ENCODE results near the gene GPR22.

Gene GPR22

GRCh38 chr7:107453388-107453787, 16.5 kb upstream of the GPR22 start:
- in situ Hi-C loops (cut with MboI; ENCODE audit: low pct_unique_long_range_greater_than_20kb, low sequenced_read_pairs, unreplicated experiment), result no loop called here
- DNase-seq (ENCODE audit: low spot score), result no peak

GRCh38 chr7:107461938-107462533, 7.8 kb upstream of the GPR22 start:
- no peak for TF ChIP-seq CTCF (IDR thresholded peaks at IDR 0.05; ENCODE audit: extremely low read depth, insufficient read depth, missing control alignments)
- no peak for DNase-seq (ENCODE audit: low spot score)
- in situ Hi-C loops (cut with MboI; ENCODE audit: low pct_unique_long_range_greater_than_20kb, low sequenced_read_pairs, unreplicated experiment), result loop anchor here (10.0 kb wide), 1 partner anchor 263 kb away; no protein-coding TSS in a partner anchor

More at GRCh38 chr7:107453388-107453787, 16.5 kb upstream of the GPR22 start:
- TF ChIP-seq CTCF (IDR thresholded peaks at IDR 0.05; ENCODE audit: extremely low read depth, insufficient read depth, missing control alignments), result no peak

- in situ Hi-C loops (cut with MboI; ENCODE audit: low pct_unique_long_range_greater_than_20kb, low sequenced_read_pairs, unreplicated experiment), result loop anchor here (10.0 kb wide), 1 partner anchor 261 kb away; no protein-coding TSS in a partner anchor
- DNase-seq (ENCODE audit: low spot score), result peak; percentile 12
- TF ChIP-seq CTCF (IDR thresholded peaks at IDR 0.05; ENCODE audit: extremely low read depth, insufficient read depth, missing control alignments), result peak; percentile 74
Measured at GRCh38 chr7:107463139-107464078, 6.4 kb upstream of the GPR22 start.

- in situ Hi-C loops (cut with MboI; ENCODE audit: low pct_unique_long_range_greater_than_20kb, low sequenced_read_pairs, unreplicated experiment), result loop anchor here (10.0 kb wide), 1 partner anchor 260 kb away; no protein-coding TSS in a partner anchor
- TF ChIP-seq CTCF (IDR thresholded peaks at IDR 0.05; ENCODE audit: extremely low read depth, insufficient read depth, missing control alignments), result no peak
- DNase-seq (ENCODE audit: low spot score), result no peak
Measured at GRCh38 chr7:107464666-107465226, 5.1 kb upstream of the GPR22 start.

- in situ Hi-C loops (cut with MboI; ENCODE audit: low pct_unique_long_range_greater_than_20kb, low sequenced_read_pairs, unreplicated experiment), result loop anchor here (10.0 kb wide), 1 partner anchor 257 kb away; no protein-coding TSS in a partner anchor
- DNase-seq (ENCODE audit: low spot score), result no peak
- TF ChIP-seq CTCF (IDR thresholded peaks at IDR 0.05; ENCODE audit: extremely low read depth, insufficient read depth, missing control alignments), result no peak
Measured at GRCh38 chr7:107467972-107468371, 1.9 kb upstream of the GPR22 start.

- no peak for TF ChIP-seq CTCF (IDR thresholded peaks at IDR 0.05; ENCODE audit: extremely low read depth, insufficient read depth, missing control alignments)
- in situ Hi-C loops (cut with MboI; ENCODE audit: low pct_unique_long_range_greater_than_20kb, low sequenced_read_pairs, unreplicated experiment), result loop anchor here (10.0 kb wide), 1 partner anchor 256 kb away; no protein-coding TSS in a partner anchor
Measured at GRCh38 chr7:107468824-107469223, 1.0 kb upstream of the GPR22 start.

More at GRCh38 chr7:107468824-107469223, 1.0 kb upstream of the GPR22 start:
- no peak for DNase-seq (ENCODE audit: low spot score)
